GM10248 (cell line): ENCODE measurements around the gene RSAD1.

ENCODE experiments used
- CTCF ChIA-PET: fragments of 300-600 bp; sonication (Branson Sonifier 250); formaldehyde crosslinking; extraction: SDS; loops from one replicate; lab custom pipeline; 2021; ENCODE audit warnings: antibody characterized with exemption; lab: Yijun Ruan, JAX
- POLR2A ChIA-PET: fragments of 350-650 bp; sonication (Branson Sonifier 250); formaldehyde crosslinking; extraction: SDS; loops from one replicate; lab custom pipeline; 2020; ENCODE audit warnings: antibody characterized with exemption; lab: Yijun Ruan, JAX
- DNase-seq: peaks from one replicate; pipeline ENCODE4 v3.0.0; 2012; ENCODE audit errors: extremely low spot score
- TF ChIP-seq, protein P1 (sequence below): IDR thresholded peaks from 2 replicates; pipeline ENCODE4 v1.5.1; 2012; ENCODE audit warnings: mild to moderate bottlenecking, low read depth; ENCODE audit errors: extremely low read depth, missing control alignments, control extremely low read depth

RSAD1 gene

DNA sequence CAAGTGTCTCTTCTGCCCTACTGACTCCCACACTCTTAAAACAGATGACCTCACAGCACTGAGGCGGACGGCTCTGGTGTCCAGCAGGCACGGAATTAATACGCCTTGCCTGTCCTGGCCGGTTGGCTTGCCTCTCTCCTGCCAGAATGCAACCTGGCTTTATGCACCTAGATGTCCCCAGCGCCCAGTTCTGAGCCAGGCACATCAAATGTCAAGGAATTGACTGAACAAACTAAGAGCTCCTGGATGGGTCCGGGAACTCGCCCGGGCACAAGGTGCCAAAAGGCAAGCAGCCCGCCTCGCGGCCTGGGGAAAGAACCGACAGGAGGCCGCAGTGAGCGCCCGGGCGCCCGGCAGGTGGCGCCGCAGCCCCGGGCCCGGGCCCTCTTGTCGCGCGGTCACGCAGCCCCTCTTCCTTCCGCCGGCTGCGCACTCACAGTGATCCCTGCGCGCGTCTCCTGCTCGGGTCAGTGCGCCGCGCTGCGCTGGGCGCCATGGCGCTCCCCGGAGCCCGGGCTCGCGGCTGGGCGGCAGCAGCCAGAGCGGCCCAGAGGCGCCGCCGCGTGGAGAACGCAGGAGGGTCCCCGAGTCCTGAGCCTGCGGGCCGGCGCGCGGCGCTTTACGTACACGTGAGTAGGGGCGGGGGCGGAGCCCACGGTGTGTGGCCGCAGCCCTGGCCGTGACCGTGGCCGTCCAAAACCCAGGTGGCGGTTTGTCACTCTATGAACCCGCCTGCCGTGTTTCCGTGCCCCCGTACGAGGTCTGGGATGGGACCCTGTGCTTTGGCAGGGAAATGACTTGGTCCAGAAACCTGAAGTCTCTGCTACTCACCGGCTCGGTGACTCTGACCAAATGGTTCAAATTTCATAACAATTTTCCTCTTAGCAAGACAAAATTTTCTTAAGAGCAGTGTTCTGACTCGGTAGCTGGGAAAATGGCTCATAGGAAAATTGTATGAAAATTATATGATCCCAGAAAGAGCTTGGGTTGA, at the start of gene RSAD1:
Gene RSAD1, plus strand, starts transcription at position 470 of the 991 bp plus-strand sequence. Its CDS starts 25 bp downstream, at position 495.
- POLR2A ChIA-PET = no interaction called here
- TF ChIP-seq, protein P1, sequence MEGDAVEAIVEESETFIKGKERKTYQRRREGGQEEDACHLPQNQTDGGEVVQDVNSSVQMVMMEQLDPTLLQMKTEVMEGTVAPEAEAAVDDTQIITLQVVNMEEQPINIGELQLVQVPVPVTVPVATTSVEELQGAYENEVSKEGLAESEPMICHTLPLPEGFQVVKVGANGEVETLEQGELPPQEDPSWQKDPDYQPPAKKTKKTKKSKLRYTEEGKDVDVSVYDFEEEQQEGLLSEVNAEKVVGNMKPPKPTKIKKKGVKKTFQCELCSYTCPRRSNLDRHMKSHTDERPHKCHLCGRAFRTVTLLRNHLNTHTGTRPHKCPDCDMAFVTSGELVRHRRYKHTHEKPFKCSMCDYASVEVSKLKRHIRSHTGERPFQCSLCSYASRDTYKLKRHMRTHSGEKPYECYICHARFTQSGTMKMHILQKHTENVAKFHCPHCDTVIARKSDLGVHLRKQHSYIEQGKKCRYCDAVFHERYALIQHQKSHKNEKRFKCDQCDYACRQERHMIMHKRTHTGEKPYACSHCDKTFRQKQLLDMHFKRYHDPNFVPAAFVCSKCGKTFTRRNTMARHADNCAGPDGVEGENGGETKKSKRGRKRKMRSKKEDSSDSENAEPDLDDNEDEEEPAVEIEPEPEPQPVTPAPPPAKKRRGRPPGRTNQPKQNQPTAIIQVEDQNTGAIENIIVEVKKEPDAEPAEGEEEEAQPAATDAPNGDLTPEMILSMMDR = peak; percentile 85

DNA sequence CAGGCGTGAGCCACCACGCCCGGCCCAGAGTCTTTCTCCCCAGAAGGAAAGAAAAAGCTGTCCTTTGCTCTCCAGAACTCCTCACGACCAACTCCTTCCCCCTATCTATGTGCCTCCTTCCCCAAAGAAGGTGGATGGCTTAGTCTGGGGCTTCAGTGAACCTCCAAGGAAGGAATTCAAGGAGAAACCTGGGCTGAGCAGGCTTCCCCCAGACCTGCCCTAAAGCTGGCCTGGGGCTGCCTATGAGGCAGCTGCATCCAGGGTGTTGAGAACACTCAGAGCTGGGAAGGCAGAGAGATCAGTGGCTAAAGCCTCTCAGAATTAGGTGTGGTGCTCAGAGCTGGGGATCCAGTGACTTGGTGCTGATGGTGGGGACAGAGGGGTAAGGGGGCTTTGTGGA, 48.9 kb upstream of the RSAD1 start:
- TF ChIP-seq, protein P1 = no peak
- no peak for DNase-seq
- ChIA-PET CTCF (interaction anchor here (1.4 to 3.7 kb wide), 4 partner anchors 8 to 68 kb away, joined by 3 to 31 read pairs (median 4); partner anchors contain the start of gene LRRC59), POLR2A (no interaction called here)

More for the DNA sequence above, at the start of gene RSAD1:
- peak; percentile 90 for DNase-seq
- CTCF ChIA-PET = interaction anchor here (0.7 to 2.3 kb wide), 38 partner anchors 8 to 307 kb away, joined by 3 to 19 read pairs (median 4); partner anchors contain the start of genes CACNA1G, CHAD, LRRC59 and SPATA20

DNA sequence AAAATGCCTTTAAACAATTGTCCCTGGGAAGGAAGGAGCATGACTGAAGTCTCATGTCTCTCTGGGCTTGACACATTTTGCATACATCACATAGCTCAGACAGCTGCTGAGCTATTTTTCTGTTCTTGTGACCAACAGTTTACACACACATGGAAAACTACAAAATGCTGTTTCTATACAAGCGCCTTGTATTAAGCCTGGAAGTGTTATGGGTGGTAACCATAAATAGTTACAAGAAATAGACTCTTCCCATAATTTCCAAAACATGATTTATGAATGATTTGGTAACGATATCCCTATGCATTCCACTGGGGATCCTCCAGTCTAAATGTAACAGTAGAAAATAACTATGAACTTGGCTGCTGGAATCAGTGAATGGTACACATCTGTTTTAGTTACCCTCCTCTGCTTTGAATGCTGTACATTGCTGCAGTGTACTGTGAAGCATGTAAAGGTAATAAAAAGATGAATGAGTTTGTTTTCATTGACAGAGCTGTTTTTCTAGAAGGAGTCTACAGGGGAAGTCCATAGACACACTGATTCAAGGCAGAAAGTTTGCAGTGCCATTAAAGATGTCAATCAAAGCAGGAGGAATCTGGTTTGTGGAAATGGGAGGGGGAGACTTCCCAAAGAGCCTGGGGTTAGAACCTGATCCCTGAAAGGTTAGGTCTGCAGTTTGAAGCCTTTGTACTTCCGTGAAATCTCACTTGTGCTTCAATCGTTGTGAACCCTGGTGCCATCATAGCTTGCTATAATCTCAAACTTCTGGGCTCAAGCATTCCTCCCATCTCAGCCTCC, 47.6 kb upstream of the RSAD1 start:
- DNase-seq = no peak
- TF ChIP-seq, protein P1 = no peak
- POLR2A ChIA-PET = no interaction called here
- CTCF ChIA-PET = interaction anchor here (3.7 kb wide), 1 partner anchor 33 kb away, joined by 31 read pairs; the partner anchor contains the start of gene LRRC59

DNA sequence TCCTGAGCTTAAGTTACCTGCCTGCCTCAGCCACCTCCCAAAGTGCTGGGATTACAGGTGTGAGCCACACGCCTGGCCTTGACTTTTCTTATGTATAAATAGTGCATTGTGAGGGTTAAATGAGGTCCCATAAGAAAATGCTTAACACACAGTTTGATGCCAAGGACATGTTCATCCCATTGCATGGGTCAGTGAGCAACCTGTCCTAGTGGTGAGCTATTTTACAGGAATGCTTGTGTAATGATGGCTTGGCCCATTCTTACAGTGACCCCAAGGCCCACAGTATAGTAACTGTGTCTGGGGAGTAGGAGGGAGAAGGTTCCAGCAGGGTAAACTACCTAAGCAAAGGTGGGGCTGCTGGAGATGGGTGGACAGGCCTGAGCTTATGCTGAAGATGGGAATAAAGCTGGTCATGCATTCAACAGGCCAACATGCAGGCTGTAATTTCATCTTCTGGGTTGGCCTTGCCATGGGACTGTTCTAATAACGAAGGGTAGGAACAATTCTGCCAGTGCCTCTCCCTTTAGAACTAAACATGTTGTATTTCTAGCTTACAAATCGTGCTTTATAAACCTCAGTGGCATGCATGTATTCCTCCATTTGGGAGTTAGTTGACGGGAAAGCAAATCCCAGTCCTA, 46.4 kb upstream of the RSAD1 start:
- TF ChIP-seq, protein P1 = no peak
- no peak for DNase-seq
- ChIA-PET CTCF (interaction anchor here (2.3 to 3.7 kb wide), 2 partner anchors 11 to 34 kb away, joined by 6 to 31 read pairs; partner anchors contain the start of gene LRRC59), POLR2A (no interaction called here)

DNA sequence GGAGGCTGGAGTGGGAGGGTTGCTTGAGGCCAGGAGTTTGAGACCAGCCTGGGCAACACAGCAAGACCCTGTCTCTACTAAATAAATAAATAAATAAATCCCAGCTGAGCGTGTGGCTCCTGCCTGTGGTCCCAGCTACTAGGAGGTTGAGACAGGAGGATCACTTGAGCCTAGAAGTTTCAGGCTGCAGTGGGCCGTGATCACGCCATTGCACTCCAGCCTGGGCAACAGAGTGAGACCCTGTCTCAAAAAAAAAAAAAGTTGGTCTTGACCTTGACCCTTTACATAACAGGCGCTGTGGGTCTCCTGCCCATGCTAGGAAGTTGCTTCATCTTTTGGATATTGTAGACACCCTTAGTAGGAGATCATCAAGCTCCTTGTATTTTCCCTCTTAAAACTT, 41.3 kb upstream of the RSAD1 start:
- no peak for DNase-seq
- ChIA-PET CTCF (interaction anchor here (1.5 to 1.6 kb wide), 2 partner anchors 8 to 10 kb away, joined by 3 to 4 read pairs; no protein-coding TSS in a partner anchor), POLR2A (no interaction called here)
- TF ChIP-seq, protein P1 = no peak
